ENCODE results near the gene STAMBP.

DNA sequence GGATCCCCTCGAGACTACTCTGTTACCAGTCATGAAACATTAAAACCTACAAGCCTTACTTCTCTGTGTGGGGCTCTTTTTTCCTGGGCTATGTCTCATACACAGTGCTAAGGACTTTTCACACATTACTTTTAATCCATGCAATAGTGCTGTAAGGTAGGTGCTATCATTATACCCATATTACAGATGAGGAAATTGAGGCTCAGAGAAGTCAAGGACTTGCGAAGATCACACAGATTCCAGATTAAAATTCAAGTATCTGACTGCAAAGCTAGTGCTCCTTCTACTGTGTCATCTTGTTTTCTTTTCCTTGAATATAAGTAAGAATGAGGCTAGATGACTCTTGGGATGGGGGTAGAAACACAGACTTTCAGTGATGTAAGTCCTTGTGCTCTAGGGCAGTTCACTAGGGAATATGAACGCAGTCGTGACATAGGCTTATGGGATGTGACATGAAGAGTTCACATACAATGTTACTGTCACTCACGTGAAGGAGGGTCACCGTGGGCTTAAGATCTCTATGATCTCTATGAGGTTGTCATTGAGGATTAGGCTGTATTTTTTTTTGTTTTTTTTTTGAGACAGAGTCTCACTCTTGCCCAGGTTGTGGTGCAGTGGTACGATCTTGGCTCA is 91.0 kb downstream of the STAMBP start:
- TF ChIP-seq, protein P1, sequence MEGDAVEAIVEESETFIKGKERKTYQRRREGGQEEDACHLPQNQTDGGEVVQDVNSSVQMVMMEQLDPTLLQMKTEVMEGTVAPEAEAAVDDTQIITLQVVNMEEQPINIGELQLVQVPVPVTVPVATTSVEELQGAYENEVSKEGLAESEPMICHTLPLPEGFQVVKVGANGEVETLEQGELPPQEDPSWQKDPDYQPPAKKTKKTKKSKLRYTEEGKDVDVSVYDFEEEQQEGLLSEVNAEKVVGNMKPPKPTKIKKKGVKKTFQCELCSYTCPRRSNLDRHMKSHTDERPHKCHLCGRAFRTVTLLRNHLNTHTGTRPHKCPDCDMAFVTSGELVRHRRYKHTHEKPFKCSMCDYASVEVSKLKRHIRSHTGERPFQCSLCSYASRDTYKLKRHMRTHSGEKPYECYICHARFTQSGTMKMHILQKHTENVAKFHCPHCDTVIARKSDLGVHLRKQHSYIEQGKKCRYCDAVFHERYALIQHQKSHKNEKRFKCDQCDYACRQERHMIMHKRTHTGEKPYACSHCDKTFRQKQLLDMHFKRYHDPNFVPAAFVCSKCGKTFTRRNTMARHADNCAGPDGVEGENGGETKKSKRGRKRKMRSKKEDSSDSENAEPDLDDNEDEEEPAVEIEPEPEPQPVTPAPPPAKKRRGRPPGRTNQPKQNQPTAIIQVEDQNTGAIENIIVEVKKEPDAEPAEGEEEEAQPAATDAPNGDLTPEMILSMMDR (optimal IDR thresholded peaks at IDR 0.05 in 1 of 3, IDR thresholded peaks at IDR 0.05 in 1 of 3, conservative IDR thresholded peaks at IDR 0.05 in 1 of 3; ENCODE audit: extremely low read depth in 1 of 3, insufficient read depth in 2 of 3, low read length in 3 of 3) = no peak
- TF ChIP-seq EZH2 (IDR thresholded peaks at IDR 0.05; ENCODE audit: low read length) = no peak
